HG03135 (cell line): ENCODE results near the gene MGAT3.
"Not testable (repeated sequence)": the region's sequence is repeated elsewhere in the genome, so short reads cannot be mapped to it uniquely, and the experiment has no call there.

Source experiments
- ATAC-seq: cut with Tn5 transposase; IDR thresholded peaks from one replicate; pipeline ENCODE4 v1.9.1; 2021; ENCODE audit warnings: mild to moderate bottlenecking, moderate library complexity; ENCODE audit not compliant: unreplicated experiment

MGAT3 gene

DNA sequence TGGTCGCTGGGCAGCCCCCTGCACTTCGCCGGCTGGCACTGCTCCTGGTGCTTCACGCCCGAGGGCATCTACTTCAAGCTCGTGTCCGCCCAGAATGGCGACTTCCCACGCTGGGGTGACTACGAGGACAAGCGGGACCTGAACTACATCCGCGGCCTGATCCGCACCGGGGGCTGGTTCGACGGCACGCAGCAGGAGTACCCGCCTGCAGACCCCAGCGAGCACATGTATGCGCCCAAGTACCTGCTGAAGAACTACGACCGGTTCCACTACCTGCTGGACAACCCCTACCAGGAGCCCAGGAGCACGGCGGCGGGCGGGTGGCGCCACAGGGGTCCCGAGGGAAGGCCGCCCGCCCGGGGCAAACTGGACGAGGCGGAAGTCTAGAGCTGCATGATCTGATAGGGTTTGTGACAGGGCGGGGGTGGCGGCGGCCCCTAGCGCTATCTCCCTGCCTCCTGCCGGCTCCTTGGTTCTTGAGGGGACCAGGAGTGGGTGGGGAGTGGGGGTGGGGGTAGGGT is 31.8 kb downstream of the MGAT3 start:
- no peak for ATAC-seq

DNA sequence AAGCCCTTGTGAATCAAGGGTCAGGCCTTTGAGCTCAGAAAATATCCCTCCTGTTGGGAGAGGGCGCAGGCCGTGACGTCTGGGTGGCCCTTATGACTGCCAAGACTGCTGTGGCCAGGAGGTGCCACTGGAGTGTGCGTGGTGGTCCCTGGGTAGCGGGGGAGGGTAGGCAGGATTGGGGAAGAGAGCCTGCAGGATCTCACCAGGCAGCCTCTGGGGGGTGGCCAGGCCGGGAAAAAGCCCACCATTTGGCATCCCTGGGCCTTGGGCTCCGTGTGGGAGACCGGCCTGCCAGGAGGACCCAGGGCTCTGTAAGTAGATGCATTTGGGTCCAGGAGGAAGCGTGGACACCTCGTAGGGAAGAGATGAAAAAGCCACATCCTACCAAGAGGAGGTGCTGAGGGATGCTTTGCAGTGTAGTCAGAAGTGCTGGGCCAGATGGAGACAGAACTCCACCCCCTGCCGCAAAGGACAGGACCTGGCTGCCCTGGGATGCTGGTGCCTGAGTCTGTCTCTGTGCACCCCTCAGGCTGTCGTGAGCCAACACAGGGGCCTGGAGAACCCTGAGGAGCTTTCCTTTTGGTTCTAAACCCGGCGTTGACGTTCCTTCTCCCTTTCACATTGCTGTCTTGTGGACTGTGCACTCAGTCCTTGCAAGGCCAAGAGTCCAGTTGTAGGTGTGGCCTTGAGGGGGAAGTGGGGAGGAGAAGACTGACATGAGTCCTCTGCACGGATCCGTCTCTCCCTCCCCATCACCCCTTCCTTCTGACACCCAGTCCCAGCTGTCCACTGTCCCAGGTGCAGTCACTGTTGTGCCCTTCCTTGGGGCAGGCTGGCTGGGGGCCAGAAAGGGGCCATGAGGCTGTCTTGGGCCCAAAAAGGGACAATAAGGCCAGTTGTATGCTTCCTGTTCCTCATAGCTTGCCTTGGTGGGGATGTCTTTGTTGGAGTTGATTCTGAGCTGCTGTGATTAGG is 32.6 kb downstream of the MGAT3 start:
- ATAC-seq, result no peak

DNA sequence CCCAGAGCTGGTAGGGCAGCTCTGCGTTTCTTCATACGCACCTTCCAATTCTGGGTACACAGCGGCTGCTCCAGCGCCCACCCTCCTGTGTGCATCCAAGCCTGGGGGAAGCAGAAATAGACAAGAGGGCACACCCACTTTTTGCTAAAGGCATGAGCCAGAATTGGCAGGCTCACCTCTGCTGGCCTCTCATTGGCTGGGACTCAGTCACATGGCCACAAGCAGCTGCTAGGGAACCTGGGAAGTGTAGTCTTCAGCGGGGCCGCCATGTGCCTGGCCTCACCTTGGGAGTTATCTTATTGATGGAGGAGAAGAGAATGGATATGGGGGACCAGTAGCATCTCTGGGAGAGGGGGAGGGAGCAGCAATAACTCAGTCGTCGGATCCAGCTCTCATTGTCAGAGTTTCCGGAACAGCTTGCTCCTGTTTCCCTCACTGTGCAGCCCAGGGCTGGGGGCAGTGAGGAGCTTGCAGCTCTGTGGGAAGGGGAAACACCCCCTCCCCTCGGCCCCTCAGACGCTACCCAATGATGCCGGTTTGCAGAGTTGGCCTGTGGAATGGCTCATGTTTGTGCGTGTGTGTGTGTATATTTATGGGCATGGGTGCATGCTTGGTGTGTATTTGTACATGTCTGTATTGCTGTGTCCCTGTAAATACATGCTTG is 33.5 kb downstream of the MGAT3 start:
- peak; percentile 62 for ATAC-seq

DNA sequence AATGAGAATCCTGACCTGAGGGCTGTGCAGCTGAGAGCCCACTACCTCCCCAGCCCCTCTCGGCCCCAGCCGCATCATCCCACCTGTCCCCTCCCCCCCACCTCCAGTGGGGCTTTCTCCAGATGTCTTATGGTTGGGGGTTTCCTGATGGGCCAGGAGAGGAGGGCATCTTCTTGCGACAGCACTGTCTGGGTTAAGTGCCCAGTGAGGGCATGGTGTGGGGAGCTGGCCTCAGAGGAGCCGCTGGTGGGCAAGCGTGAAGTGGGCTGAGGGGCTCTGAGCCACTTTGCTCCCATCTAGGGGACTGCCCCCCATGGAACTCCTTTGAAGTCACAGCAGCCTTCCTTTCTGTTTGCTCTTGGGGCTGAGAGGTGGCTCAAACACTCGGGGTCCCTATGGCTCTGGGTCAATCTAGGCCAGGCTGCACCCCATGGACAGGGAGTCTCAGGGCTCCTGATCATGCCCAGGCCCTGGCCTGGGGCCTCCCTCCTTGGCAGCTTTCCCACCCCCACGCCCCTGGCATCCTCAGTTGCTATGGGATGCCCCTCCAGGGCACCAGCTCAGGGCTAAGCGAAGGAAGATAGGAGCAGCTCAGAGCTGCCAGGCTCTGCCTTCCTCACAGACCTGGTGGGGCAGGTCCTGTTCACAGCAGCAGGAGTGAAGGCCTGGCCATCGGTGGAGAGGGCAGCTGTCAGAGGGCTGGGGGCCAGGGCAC is 34.3 kb downstream of the MGAT3 start:
- ATAC-seq, result no peak

DNA sequence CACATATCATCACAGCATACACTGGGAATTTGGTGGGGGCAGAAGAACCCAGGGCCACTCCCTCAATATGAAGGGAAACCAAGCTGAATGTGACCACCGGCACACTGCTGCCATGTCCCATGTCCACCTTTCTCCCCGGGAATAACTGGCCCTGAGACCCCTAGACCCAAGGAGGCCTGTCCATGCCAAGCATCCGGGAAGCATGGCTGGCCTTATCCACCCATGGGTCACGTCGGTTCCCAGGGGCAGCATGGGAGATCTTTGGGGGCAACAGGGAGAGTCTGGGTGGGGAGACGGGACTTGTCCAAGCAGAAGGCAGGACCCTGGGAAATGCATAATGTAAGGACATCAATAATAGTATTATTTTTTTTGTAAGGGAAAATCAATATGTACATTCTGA is 34.9 kb downstream of the MGAT3 start:
- ATAC-seq, result no peak

- ATAC-seq, result no peak
Observed at GRCh38 chr22:39492186-39492585, 35.4 kb downstream of the MGAT3 start.

DNA sequence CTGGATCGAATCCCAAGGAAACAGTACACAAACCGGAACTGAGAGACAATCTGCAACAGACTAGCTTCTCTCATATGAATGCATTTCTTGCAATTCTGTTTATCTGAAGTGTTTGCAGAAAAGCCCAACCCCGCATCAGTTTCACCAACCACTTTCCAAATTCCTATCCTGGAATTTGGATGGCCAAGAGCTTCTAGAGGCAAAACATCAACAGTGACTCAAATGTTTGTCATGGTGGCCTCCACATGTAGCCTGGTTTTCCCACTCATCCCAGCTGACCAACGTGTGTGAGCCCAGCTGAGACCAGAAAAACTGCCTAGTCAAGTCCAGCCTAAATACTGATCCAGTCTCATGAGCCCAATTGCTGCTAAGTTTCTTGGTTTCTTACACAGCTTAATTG is 36.9 kb downstream of the MGAT3 start:
- no peak for ATAC-seq

GRCh38 chr22:39494471-39495120 is 37.8 kb downstream of the MGAT3 start:
- no peak for ATAC-seq

DNA sequence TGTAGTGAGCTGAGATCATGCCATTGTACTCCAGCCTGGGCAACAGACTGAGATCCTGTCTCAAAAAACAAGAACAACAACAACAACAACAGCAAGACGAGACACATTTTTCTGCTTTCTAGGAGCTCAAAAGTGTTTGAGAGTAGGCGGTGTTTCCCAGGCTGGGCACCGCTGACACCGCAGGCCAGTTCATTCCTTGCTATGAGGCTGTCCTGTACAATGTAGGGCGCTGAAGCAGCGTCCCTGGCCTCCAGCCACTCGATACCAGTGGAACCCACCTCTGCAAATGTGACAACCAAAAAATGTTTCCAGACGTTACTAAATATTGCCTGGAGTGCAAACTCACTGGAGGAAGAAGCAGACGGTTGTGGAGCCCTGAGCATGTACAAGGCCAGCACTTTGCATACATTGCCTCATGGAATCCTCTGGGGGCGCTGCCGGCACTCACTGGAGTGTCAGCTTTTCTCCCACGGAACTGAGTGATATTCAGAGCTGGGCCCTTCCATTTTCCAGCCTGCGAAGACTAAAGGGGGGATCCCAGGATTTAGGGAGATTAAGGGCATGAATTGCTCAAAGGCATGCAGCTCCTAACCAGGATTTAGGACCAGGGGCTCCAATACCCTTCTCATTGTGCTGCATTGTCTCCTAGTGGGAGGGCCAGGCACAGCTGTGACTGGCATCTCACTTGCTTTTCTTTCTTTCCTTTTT is 39.5 kb downstream of the MGAT3 start:
- ATAC-seq, result no peak

DNA sequence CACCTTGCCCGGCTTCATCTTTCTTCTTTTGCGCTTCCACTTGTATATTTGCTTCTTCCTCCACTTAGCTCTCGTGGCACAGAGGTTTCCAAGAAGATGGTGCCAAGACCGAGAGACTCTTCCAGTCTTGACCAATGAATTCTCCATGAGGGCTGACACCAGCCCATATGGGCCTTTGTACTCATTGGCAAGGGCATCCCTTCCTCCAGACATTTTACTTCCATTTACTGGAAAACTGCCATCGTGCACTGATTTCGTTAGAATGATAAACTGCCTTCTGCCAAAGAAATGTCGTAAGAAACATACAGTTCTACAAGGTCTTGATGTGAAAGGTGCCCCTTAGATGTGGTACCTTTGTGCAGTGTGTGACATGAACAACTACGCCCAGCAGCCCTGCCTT is 40.6 kb downstream of the MGAT3 start:
- no peak for ATAC-seq

- ATAC-seq, result no peak
Observed at GRCh38 chr22:39498368-39498767, 41.6 kb downstream of the MGAT3 start.

DNA sequence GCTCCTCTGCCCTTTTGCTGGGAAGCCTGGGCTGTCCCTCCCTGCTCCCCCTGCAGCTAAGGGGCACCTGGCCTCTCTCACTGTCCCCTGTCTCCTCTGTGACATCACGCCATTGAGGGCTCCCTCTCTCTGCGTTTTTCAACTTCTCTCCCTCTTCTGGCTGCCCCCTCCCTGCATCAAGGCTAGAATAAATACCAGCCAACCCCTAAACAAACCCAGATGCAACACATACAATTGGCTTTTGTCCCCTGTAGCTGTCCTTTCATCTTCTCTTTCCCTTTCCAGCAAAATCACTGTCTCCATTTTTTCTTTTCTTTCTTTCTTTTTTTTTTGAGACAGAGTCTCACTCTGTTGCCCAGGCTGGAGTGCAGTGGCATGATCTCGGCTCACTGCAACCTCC is 42.0 kb downstream of the MGAT3 start:
- ATAC-seq, result no peak

- ATAC-seq, result no peak
Observed at GRCh38 chr22:39500101-39500500, 43.3 kb downstream of the MGAT3 start.

DNA sequence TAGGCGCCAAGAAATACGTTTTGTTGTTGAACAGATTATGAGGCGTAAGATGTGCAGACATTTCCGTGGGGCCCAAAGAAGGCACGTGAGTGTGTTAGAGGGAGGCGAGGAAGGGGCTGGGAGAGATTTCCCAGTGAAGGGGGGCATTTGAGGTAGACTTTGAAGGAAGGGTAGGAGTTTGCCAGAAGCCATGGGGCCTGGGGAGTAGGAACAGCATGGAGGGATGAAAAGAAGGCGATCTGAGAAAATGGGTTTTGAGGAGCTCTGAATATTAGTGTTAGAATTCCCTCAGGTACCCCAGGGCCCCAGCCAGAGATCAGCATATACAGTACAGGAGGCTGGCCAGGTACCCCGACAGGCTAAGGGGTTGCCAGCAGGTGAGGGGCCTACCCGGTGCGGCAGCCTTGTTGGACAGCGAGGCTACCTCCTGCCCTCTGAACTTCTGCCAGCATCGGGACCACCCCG is 44.9 kb downstream of the MGAT3 start:
- ATAC-seq, result no peak

- peak; percentile 89 for ATAC-seq
Observed at GRCh38 chr22:39502109-39502788, 45.4 kb downstream of the MGAT3 start, which contains the start of gene MIEF1. Gene MIEF1, plus strand, starts transcription at chr22:39502290. Its CDS starts 9,005 bp downstream, at chr22:39511295.

GRCh38 chr22:39502789-39503409 is 46.1 kb downstream of the MGAT3 start:
- ATAC-seq, result no peak

GRCh38 chr22:39503630-39504029 is 46.8 kb downstream of the MGAT3 start:
- ATAC-seq, result no peak

DNA sequence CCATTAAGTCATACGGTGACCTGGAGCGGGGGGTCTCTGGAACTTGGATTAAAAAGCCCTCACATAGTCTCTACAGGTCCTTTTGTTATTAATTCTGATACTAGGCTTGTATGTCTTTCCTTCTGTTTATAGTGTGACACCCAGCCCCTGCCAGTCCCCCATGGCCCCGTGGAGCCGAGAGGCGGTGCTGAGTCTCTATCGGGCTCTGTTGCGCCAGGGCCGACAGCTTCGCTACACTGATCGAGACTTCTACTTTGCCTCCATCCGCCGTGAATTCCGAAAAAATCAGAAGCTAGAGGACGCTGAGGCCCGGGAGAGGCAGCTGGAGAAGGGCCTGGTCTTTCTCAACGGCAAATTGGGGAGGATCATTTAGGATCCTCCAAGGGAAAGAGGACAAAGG is 47.3 kb downstream of the MGAT3 start:
- no peak for ATAC-seq

- not testable (repeated sequence) for ATAC-seq
Observed at GRCh38 chr22:39507021-39507420, 50.2 kb downstream of the MGAT3 start.
